HL-60 (cell line): ENCODE results near the gene VSIG10L2.

Experiments
- DNase-seq, 2 experiments: peaks; one replicate each; pipeline ENCODE4 v3.0.0-alpha.2; 2010 to 2020; ENCODE audit warnings: low read depth in 1 of 2, low spot score in 1 of 2
- H3K27ac ChIP-seq: fragments of 250-450 bp; sonication (Bioruptor Pico); replicated peaks from 2 replicates; pipeline ENCODE4 v1.5.1; 2020; ENCODE audit warnings: mild to moderate bottlenecking, moderate library complexity
- H3K27me3 ChIP-seq: fragments of 250-450 bp; sonication (Bioruptor Pico); 2 replicates; pipeline ENCODE4 v1.5.1; 2021; ENCODE audit warnings: mild to moderate bottlenecking, moderate library complexity; ENCODE audit not compliant: insufficient read depth, poor library complexity, severe bottlenecking
- H3K4me3 ChIP-seq: replicated peaks from 2 replicates; pipeline ENCODE4 v1.5.1; 2011; ENCODE audit warnings: mild to moderate bottlenecking, control low read depth, low read length; ENCODE audit not compliant: insufficient read depth
- GABPA ChIP-seq: IDR thresholded peaks from 2 replicates; pipeline ENCODE4 v1.6.1; 2012; ENCODE audit warnings: low read depth
- POLR2AphosphoS5 ChIP-seq: IDR thresholded peaks from 2 replicates; pipeline ENCODE4 v1.6.1; 2012; ENCODE audit warnings: low read depth
- SPI1 ChIP-seq: IDR thresholded peaks from 2 replicates; pipeline ENCODE4 v1.6.1; 2012; ENCODE audit warnings: low read depth, mild to moderate bottlenecking, borderline replicate concordance
- TF ChIP-seq, protein P1 (sequence below): IDR thresholded peaks from one replicate; pipeline ENCODE4 v1.5.1; 2011; ENCODE audit warnings: low read length, control low read depth, inconsistent platforms; ENCODE audit not compliant: insufficient read depth
- TF ChIP-seq, protein P2 (sequence below): IDR thresholded peaks from 2 replicates; pipeline ENCODE4 v1.6.1; 2012; ENCODE audit warnings: low read depth; ENCODE audit not compliant: insufficient replicate concordance

Gene VSIG10L2

DNA sequence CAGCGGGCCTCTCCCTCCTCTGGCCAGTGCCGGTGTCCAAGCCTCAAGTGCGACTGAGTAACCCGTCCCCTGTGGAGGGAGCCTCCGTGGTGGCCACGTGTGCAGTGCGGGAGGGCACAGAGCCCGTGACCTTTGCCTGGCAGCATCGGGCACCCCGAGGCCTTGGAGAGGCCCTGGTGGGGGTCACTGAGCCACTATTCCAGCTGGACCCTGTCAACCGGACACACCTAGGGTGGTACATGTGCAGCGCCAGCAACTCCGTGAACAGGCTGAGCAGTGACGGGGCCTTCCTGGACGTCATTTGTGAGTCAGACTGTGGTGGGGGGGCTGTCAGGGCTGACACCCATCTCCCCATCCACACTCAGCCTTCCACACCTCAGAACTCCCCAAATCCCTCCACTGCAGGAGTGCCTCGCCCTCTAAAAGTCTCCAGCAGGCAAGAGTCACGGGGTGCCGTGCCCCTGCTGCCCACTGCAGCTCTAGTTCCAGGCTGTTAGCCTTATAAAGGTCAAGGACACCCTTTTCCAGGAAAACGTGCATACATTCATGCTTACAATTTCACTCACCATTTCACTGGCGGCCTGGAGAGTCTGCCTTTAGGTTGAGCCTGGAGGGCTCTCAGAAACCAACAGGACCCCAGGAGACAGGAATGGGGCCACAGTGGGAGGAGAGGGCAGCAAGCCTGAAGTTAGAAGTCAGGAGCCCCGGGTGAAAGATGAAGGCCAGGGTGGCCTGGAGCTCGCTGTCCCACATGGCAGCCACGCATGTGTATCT lies 2.6 kb downstream of the VSIG10L2 start:
- H3K27ac ChIP-seq, result no peak overlapping the region
- DNase-seq, result no peak
- H3K4me3 ChIP-seq, result no peak overlapping the region
- H3K27me3 ChIP-seq, result no peaks in the 10 kb centered on the region
- no peak for TF ChIP-seq SPI1
- TF ChIP-seq, protein P1, sequence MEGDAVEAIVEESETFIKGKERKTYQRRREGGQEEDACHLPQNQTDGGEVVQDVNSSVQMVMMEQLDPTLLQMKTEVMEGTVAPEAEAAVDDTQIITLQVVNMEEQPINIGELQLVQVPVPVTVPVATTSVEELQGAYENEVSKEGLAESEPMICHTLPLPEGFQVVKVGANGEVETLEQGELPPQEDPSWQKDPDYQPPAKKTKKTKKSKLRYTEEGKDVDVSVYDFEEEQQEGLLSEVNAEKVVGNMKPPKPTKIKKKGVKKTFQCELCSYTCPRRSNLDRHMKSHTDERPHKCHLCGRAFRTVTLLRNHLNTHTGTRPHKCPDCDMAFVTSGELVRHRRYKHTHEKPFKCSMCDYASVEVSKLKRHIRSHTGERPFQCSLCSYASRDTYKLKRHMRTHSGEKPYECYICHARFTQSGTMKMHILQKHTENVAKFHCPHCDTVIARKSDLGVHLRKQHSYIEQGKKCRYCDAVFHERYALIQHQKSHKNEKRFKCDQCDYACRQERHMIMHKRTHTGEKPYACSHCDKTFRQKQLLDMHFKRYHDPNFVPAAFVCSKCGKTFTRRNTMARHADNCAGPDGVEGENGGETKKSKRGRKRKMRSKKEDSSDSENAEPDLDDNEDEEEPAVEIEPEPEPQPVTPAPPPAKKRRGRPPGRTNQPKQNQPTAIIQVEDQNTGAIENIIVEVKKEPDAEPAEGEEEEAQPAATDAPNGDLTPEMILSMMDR, result no peak
- TF ChIP-seq, protein P2, sequence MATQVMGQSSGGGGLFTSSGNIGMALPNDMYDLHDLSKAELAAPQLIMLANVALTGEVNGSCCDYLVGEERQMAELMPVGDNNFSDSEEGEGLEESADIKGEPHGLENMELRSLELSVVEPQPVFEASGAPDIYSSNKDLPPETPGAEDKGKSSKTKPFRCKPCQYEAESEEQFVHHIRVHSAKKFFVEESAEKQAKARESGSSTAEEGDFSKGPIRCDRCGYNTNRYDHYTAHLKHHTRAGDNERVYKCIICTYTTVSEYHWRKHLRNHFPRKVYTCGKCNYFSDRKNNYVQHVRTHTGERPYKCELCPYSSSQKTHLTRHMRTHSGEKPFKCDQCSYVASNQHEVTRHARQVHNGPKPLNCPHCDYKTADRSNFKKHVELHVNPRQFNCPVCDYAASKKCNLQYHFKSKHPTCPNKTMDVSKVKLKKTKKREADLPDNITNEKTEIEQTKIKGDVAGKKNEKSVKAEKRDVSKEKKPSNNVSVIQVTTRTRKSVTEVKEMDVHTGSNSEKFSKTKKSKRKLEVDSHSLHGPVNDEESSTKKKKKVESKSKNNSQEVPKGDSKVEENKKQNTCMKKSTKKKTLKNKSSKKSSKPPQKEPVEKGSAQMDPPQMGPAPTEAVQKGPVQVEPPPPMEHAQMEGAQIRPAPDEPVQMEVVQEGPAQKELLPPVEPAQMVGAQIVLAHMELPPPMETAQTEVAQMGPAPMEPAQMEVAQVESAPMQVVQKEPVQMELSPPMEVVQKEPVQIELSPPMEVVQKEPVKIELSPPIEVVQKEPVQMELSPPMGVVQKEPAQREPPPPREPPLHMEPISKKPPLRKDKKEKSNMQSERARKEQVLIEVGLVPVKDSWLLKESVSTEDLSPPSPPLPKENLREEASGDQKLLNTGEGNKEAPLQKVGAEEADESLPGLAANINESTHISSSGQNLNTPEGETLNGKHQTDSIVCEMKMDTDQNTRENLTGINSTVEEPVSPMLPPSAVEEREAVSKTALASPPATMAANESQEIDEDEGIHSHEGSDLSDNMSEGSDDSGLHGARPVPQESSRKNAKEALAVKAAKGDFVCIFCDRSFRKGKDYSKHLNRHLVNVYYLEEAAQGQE, result no peak
- no peak for TF ChIP-seq POLR2AphosphoS5
- TF ChIP-seq GABPA, result no peak

DNA sequence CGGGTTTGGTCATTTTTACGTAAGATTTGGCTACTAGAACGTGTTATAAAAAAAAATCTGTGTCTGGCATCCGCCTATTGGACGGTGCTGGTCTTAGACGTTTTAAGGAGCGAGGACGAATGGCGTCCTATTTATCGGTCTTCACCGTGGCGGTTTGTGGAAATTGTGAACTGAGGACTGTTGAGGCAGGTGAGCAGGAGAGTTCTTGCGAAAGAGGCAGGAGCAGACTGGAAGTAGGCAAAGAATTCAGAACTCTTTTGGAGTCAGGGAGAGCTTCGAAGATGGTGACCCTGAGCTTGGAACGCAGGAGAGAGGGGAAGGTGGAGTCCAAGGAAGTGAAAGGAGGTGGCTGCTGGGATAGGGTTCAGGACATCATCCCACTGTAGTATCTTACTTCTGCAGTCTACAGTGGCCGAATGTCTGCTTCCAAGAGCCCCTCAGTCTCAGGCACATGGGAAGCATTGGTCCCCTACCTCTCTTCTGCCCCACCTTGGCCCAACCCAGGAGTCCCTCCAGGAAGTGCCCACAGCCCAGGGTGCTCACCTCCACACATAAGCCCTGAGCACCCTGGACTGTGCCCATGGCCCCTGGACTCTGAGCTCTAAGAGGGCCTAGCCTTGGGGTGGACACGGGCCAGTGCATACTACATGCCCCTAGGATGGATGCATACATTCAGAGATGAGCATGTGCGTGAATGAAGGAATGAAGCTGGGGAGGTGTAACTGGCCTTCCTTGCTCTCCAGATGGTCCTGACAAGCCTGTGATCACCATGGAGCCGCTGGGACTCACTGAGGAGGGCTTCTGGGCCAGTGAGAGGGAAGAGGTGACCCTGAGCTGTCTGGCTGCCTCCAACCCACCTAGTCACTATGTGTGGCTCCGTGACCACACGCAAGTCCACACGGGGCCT lies 3.7 kb downstream of the VSIG10L2 start:
- no peak for DNase-seq
- no peak overlapping the region for H3K4me3 ChIP-seq
- no peak overlapping the region for H3K27ac ChIP-seq
- no peaks in the 10 kb centered on the region for H3K27me3 ChIP-seq
- TF ChIP-seq, protein P2, result no peak
- TF ChIP-seq, protein P1, result no peak

DNA sequence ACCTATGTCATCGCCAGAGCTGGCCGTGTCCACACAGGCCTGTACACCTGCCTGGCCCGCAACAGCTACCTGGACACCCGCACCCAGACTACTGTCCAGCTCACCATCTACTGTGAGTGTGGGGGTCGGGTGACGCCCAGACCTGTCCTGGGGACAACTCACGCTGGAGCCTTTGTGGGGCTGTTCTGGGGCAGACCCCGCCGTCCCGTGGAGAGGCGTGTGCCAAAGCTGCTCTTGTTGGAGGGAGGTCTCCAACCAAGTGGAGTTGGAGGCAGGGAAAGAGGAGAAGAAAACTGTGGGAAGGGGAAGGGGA lies 4.3 kb downstream of the VSIG10L2 start:
- no peak overlapping the region for H3K27ac ChIP-seq
- H3K27me3 ChIP-seq, result no peaks in the 10 kb centered on the region
- H3K4me3 ChIP-seq, result no peak overlapping the region
- no peak for DNase-seq
- TF ChIP-seq, protein P1, result no peak
- TF ChIP-seq, protein P2, result no peak
- TF ChIP-seq SPI1, result no peak
- TF ChIP-seq POLR2AphosphoS5, result no peak
- TF ChIP-seq GABPA, result no peak
